Coronary artery (tissue), 2 donors: ENCODE measurements around the gene LRWD1.

Experiments used
- DNase-seq: peaks from one replicate; pipeline ENCODE4 v3.0.0-alpha.2; 2017; ENCODE audit warnings: low spot score
- H3K27ac ChIP-seq, 2 donors: fragments of 200-600 bp; sonication (generic); one replicate each; pipeline ENCODE4 v1.5.1; 2016 to 2019
- H3K4me3 ChIP-seq: fragments of 200-600 bp; sonication (generic); 2 replicates; pipeline ENCODE4 v1.5.1; 2016; ENCODE audit warnings: mild to moderate bottlenecking, moderate library complexity
- CTCF ChIP-seq: fragments of 200-600 bp; sonication (generic); IDR thresholded peaks from one replicate; pipeline ENCODE4 v1.5.1; 2019; ENCODE audit warnings: antibody characterized with exemption

LRWD1 gene

GRCh38 chr7:102457352-102457924 is 7.3 kb upstream of the LRWD1 start:
- Histone ChIP-seq H3K4me3 (no peak overlapping the region), H3K27ac (no peak overlapping the region)
- no peak for DNase-seq
- TF ChIP-seq CTCF: no peak

GRCh38 chr7:102459221-102459844 is 5.5 kb upstream of the LRWD1 start:
- no peak for DNase-seq
- TF ChIP-seq CTCF: no peak
- H3K4me3 ChIP-seq: no peak overlapping the region
- no peak overlapping the region for H3K27ac ChIP-seq

DNA sequence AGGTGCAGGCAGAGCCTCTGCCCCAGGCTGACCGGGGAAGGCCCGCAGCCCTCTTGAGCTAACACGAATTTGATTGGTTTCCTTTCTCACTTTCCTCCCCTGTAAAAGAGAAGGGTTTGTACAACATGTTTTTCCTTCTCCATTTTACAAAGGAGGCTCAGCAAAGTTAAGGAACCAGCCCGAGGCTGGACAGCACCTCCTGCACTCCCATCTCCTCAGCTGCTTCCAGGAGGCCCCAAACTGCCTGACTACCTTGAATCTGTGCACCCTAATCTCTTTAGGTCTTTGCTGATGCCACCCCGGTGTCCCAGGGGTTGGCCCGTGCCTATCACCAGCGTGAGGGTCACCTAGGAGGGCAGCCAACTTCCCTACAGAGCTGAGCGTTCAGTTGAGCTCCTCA is 4.3 kb upstream of the LRWD1 start:
- TF ChIP-seq CTCF: no peak
- Histone ChIP-seq H3K27ac (no peak overlapping the region), H3K4me3 (no peak overlapping the region)
- no peak for DNase-seq

GRCh38 chr7:102463841-102464576 is 775 bp upstream of the LRWD1 start:
- Histone ChIP-seq H3K27ac (peak overlapping the region; percentile 41 to 74), H3K4me3 (peak overlapping the region; percentile 87)
- DNase-seq: no peak
- no peak for TF ChIP-seq CTCF

- TF ChIP-seq CTCF: no peak
These were observed 1.3 kb downstream of the LRWD1 start for GRCh38 chr7:102466097-102466496.

GRCh38 chr7:102467581-102468477 is 3.0 kb downstream of the LRWD1 start:
- Histone ChIP-seq H3K27ac (no peak overlapping the region), H3K4me3 (no peak overlapping the region)
- no peak for DNase-seq
- no peak for TF ChIP-seq CTCF

More at GRCh38 chr7:102466097-102466496, 1.3 kb downstream of the LRWD1 start:
- DNase-seq: no peak
- Histone ChIP-seq H3K27ac (no peak overlapping the region), H3K4me3 (peak overlapping the region; percentile 87)
